ENCODE results near the gene CLEC2A.
"Not testable (repeated sequence)": the region's sequence is repeated elsewhere in the genome, so short reads cannot be mapped to it uniquely, and the experiment has no call there.

The CLEC2A gene

DNA sequence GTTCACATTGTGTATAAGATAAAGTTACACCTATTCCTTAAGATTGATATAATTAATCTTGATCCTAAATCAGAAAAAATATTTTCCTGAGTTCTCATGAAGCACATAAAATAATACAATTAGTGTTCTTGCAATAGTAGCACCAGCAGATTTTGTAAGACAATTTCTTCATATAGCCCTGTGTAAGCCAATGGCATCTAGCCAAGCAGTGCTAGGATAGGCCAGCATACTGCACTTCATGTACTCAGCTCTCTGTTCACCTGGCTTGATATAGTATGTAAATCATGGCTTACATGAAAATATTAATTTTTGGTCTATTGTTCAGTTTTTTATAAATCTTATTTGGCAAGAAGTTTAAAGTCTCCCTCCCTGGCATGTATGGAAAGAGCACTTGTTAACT lies 49.0 kb downstream of the CLEC2A start:
- FAIRE-seq, result no peak
- no peak for DNase-seq (ENCODE audit: low spot score)

DNA sequence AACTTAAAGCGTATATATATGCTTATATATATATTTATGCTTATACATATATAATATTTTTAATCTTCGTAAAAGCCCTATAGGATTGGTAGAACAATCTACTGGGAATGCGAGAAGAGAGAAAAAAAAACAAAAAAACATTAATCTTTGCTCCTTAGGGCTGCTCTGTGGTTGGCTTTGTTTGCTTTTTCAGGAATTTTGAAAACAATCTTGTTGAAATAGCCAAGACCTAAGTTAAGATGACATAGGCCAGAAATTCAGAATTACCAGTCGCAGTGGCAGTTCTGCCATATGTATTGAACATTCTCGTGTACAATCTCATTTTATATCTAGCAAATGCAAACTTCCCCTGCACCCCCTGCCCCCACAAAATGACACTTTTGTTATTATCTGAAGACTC lies 50.2 kb downstream of the CLEC2A start:
- no peak for DNase-seq (ENCODE audit: low spot score)
- no peak for FAIRE-seq

DNA sequence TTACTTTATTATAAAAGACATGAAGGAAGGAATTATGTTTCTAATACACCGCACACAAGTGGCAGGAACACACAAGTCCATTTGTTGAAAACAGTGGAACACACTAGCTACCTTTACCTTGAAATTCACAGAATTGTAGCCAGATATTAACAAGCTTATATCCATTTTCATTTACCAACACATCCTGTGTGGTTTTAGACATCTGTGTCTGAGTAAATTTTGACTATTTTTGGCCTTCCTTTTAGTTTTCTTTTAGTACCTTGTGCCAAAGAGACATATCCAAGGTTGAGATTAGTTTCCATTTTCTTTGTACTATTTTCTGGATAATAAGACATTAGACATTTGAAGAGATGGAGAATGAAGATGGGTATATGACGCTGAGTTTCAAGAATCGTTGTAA lies 50.9 kb downstream of the CLEC2A start, which contains the start of gene KLRF2:
Gene KLRF2, plus strand, starts transcription at position 244 of the 400 bp plus-strand sequence. Its CDS starts 107 bp downstream, at position 351.
- FAIRE-seq, result peak; percentile 48
- no peak for DNase-seq (ENCODE audit: low spot score)

DNA sequence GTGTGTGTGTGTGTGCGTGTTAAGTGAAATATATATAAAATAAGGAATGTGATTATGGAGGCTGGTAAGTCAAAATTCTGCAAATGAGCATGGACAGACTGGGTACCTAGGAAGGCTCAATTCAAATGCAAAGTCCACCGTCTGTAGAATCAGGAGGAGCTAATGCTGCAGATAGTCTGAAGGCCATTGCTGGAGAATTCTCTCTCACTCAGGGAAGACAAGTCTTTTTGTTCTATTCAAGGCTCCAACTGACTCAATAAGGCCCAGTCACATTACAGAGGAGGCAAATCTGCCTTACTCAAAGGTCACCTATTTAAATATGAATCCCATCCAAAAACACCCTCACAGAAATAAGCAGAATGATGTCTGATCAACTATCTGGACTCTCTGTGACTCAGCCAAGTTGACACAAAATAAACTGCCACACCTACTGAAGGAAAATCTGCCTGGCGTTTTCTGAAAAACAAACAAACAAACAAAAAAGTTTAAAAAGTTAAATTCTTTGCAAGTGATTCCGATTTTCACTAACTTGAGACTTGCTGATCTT lies 51.6 kb downstream of the CLEC2A start:
- no peak for DNase-seq (ENCODE audit: low spot score)
- no peak for FAIRE-seq

DNA sequence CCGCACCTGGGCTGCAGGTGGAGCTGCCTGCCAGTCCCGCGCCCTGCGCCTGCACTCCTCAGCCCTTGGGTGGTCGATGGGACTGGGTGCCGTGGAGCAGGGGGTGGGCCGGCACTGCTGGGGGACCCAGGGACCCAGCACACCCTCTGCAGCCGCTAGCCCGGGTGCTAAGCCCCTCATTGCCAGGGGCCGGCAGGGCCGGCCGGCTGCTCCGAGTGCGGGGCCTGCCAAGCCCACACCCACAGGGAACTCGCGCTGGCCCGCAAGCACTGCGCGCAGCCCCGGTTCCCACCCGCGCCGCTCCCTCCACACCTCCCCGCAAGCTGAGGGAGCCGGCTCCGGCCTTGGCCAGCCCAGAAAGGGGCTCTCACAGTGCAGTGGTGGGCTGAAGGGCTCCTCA lies 56.0 kb downstream of the CLEC2A start:
- not testable (repeated sequence) for FAIRE-seq; DNase-seq (ENCODE audit: low spot score)

DNA sequence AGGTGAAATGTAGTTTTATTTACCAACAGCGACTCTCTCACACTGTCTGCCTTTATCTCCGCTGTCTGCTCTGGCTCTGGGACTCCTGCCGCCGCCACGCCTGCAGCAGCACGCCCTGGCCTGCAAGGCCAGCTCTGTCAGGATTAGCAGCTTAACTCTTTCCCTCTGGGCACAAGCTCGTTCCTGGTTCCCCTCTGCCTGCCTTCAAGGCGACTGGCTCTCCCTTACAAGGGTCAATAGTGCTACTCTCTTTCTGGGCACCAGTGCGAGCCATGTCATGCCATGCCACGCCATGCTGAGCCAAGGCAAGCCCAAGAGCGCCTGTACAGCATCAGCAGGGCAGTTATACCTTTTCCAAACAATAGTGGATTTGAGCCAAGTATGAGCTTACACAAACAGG lies 59.4 kb downstream of the CLEC2A start:
- FAIRE-seq (no peak), DNase-seq (ENCODE audit: low spot score) (no peak)

DNA sequence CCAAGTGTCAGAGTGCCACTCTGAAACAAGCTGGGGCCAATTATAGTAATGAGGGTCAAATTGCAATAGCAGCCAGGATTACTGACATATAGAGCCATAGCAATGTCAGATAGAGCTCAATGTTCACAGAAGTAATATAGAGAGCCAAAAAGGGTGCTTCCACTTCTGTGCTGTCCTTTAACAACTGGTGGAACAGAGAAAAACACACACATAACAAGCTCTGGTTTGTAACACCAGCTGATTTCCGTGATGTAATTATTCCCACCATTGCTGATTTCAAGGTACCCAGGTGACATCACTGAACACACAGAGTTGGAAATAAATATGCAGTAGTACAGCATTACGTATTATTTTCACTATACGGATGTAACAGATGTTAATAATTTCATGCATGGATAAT lies 60.0 kb downstream of the CLEC2A start:
- DNase-seq (ENCODE audit: low spot score) (no peak), FAIRE-seq (peak; percentile 78)

DNA sequence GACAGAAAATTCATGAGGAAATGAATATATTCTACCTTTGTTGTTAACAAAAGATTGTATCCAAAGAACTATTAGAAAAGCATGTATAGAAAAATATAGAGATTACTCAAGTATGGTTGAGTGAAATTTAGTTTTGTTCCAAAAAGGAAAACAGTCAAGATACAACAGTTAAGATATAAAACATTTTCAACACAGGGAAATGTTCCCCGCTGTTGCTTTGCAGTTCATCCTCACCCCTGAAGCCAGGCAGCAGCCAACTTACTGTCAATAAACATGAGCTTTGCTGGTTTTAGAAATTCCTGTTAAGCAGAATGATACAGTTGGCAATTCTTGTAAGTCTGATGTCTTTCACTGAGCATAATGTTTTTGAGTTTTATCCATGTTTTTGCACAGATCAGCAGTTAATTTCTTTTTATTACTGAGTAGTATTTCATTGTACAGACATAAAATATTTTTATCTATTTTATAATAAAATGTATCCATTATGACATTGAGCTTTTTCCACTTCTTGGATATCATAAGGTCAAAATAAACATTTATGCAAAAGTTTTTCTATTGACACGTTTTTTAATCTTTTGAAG lies 61.8 kb downstream of the CLEC2A start:
- peak; percentile 18 for DNase-seq (ENCODE audit: low spot score)
- FAIRE-seq, result no peak

DNA sequence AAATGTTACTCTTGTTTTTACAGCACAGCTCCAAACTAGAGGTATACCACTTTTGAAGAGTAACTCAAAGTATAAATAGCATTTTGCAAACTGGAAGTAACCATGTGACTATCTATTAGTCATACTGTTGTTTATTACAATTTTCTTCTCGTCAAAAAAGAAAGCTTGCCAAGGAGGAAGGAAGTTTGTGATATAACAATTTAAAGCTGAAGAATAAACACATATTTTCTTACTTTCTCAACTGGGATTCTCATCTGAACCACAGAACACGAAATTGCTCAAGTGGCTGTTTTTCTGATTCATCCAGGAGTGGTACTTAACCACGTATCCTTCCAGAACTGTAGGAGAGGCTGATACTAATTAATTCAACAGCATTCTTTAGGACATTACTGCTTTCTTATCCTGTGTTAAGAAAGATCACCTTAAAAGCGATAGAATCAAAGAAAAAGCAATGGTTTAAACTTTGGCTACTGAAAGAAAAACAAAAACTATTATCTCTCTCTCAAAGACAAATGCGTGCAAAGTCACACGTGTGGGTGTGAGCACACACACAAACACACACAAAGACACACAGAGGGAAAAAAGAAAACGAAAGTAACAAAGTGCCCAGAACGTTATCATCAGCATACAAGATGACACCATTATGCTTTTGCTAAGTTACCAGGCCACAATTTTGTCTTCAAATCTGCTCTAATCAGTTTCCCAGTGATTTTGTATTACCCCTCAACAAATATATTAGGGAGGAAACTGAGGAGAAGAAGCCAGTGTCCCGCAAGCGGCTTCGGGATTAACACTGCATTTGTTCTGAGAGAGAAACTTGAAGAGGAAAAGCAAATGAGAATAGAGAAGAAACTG lies 62.6 kb downstream of the CLEC2A start, which contains the start of gene CLEC2B:
Gene CLEC2B, minus strand, starts transcription at position 48 of the 855 bp plus-strand sequence.
- DNase-seq (ENCODE audit: low spot score) (peak; percentile 29), FAIRE-seq (peak; percentile 74)

DNA sequence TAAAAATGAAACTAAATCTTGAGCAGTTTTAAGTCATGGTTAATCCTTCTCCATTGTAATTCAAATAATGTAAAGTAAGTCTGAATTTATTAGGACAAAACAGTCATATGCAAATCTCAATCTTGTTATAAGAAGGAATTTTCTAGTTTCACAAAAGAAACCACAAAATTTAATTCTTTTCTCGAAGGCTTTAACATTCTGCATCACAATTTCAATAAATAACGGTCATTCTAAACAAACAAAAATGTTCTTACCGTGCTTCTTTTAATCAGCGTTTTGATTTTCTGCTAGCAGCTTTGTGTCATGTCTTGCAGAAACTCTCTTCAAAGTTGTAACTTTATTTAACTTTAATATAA lies 63.2 kb downstream of the CLEC2A start:
- FAIRE-seq (no peak), DNase-seq (ENCODE audit: low spot score) (no peak)

DNA sequence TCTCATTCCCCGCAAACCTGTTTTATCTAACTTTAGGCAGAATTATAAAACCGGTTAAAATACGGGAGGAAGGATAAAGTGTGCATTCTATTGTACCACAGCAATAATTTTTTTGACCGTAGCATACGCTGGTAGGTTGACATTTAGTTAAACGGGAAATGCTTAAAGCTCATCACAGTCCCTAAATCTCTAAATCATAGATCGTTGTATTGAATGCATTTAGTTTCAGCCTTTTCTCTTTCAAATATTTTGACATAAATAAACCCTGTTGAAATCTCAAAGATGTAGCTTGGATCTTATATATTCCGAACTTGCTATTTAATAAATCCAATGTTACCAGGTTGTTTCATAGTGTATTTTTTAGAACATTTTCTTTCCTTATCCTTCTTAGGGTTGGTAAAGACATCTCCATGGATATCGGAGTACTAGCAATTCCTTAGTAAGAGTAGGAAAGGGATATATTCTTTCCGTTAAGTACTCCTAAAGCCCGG lies 63.8 kb downstream of the CLEC2A start:
- DNase-seq (ENCODE audit: low spot score), result no peak
- no peak for FAIRE-seq

DNA sequence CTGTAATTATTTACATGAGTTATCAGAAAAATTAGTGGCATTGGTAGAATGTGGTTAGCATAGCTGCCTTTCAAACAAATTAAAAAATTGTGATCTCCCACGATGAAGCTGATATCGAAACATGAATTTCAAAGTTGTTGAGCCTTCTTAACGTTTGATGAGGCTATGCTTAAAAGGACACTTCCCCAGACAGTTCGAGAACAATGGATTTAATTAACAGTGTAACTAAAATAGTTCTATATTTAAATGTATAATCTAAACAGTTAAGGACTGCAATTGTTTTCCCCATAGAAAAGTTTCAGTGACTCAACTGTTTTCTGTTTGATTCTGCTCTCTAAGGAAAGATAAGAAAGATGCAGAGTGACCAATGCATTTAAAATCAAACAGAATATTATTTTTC lies 64.6 kb downstream of the CLEC2A start:
- DNase-seq (ENCODE audit: low spot score) (no peak), FAIRE-seq (no peak)

DNA sequence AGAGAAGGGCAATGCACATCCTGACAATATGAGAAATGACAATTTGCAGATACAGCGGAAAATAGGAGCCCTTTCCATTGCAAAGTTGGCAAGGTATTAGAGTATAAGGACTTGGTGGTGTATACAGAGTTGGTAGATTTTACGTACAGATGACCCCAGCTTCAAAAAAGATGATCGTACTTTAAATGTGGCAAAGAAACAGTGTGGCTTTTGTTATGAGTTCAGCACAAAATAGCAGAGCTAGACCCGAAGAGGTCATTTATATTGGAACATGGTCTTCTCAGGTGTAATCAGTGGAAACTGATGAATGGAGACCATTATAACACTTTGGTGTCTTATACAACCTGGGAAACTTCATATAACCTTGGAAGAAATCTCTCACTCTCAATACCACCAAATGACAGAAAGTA lies 65.3 kb downstream of the CLEC2A start:
- FAIRE-seq (no peak), DNase-seq (ENCODE audit: low spot score) (no peak)

DNA sequence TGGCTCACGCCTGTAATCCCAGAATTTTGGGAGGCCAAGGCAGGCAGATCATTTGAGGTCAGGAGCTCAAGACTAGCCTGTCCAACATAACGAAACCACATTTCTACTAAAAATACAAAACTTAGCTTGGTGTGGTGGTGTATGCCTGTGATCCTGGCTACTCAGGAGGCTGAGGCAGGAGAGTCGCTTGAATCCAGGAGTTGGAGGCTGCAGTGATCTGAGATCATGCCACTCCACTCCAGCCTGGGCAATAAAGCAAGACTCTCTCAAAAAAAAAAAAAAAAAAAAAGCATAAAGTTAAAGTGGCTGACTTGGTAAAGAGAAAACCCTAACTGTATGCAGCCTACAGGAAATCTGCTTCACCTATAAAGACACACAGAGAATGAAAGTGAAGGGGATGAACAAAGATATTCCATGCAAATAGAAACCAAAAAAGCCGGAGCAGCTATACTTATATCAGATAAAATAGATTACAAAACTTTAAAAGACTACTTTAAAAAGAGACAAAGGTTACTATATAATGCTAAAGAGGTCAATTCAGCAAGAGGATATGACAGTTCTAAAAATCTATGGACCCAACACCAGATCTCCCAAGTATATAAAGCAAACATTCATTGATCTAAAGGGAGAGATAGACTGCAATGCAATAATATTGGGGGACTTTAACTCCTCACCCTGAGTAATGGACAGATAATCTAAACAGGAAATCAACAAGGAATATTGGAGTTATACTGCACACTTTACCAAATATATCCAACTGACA lies 67.1 kb downstream of the CLEC2A start:
- DNase-seq (ENCODE audit: low spot score) (no peak), FAIRE-seq (peak; percentile 44)

Data from urothelium cell line (cell line).